HL-60 (cell line): ENCODE measurements around the gene NFIA.

Experiments
- DNase-seq, 2 experiments: peaks; one replicate each; pipeline ENCODE4 v3.0.0-alpha.2; 2010 to 2020; ENCODE audit warnings: low read depth in 1 of 2, low spot score in 1 of 2
- H3K27ac ChIP-seq: fragments of 250-450 bp; sonication (Bioruptor Pico); replicated peaks from 2 replicates; pipeline ENCODE4 v1.5.1; 2020; ENCODE audit warnings: mild to moderate bottlenecking, moderate library complexity
- H3K27me3 ChIP-seq: fragments of 250-450 bp; sonication (Bioruptor Pico); 2 replicates; pipeline ENCODE4 v1.5.1; 2021; ENCODE audit warnings: mild to moderate bottlenecking, moderate library complexity; ENCODE audit not compliant: insufficient read depth, poor library complexity, severe bottlenecking
- H3K4me3 ChIP-seq: replicated peaks from 2 replicates; pipeline ENCODE4 v1.5.1; 2011; ENCODE audit warnings: mild to moderate bottlenecking, control low read depth, low read length; ENCODE audit not compliant: insufficient read depth
- CTCF ChIP-seq: IDR thresholded peaks from one replicate; pipeline ENCODE4 v1.5.1; 2011; ENCODE audit warnings: low read length, control low read depth, inconsistent platforms; ENCODE audit not compliant: insufficient read depth
- GABPA ChIP-seq: IDR thresholded peaks from 2 replicates; pipeline ENCODE4 v1.6.1; 2012; ENCODE audit warnings: low read depth
- POLR2AphosphoS5 ChIP-seq: IDR thresholded peaks from 2 replicates; pipeline ENCODE4 v1.6.1; 2012; ENCODE audit warnings: low read depth
- SPI1 ChIP-seq: IDR thresholded peaks from 2 replicates; pipeline ENCODE4 v1.6.1; 2012; ENCODE audit warnings: low read depth, mild to moderate bottlenecking, borderline replicate concordance
- TF ChIP-seq, protein P1 (sequence below): IDR thresholded peaks from 2 replicates; pipeline ENCODE4 v1.6.1; 2012; ENCODE audit warnings: low read depth; ENCODE audit not compliant: insufficient replicate concordance

The NFIA gene

DNA sequence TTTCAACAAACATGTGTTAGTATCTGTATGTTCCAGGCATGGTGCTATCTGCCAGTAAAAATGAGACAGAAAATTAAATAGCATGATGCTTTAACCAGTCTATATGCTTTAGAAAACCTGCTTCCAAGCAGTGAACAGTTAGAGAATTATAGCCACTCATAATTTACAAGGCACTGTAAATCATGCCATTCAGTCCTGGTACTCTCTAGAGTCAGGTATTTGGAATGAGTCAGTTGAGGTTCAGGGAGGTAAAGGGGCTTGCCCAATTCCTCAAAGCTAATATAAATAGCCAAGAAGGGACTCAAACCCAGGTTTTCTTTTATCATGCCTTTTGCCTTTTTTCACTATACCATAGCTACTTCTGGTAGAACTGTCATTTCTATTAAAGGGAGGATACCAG is 184.4 kb downstream of the NFIA start:
- no peak for DNase-seq
- H3K4me3 ChIP-seq: no peak overlapping the region
- H3K27me3 ChIP-seq: no peaks in the 10 kb centered on the region
- no peak overlapping the region for H3K27ac ChIP-seq
- TF ChIP-seq GABPA: no peak
- TF ChIP-seq, protein P1, sequence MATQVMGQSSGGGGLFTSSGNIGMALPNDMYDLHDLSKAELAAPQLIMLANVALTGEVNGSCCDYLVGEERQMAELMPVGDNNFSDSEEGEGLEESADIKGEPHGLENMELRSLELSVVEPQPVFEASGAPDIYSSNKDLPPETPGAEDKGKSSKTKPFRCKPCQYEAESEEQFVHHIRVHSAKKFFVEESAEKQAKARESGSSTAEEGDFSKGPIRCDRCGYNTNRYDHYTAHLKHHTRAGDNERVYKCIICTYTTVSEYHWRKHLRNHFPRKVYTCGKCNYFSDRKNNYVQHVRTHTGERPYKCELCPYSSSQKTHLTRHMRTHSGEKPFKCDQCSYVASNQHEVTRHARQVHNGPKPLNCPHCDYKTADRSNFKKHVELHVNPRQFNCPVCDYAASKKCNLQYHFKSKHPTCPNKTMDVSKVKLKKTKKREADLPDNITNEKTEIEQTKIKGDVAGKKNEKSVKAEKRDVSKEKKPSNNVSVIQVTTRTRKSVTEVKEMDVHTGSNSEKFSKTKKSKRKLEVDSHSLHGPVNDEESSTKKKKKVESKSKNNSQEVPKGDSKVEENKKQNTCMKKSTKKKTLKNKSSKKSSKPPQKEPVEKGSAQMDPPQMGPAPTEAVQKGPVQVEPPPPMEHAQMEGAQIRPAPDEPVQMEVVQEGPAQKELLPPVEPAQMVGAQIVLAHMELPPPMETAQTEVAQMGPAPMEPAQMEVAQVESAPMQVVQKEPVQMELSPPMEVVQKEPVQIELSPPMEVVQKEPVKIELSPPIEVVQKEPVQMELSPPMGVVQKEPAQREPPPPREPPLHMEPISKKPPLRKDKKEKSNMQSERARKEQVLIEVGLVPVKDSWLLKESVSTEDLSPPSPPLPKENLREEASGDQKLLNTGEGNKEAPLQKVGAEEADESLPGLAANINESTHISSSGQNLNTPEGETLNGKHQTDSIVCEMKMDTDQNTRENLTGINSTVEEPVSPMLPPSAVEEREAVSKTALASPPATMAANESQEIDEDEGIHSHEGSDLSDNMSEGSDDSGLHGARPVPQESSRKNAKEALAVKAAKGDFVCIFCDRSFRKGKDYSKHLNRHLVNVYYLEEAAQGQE: no peak
- no peak for TF ChIP-seq CTCF
- TF ChIP-seq POLR2AphosphoS5: no peak
- no peak for TF ChIP-seq SPI1

DNA sequence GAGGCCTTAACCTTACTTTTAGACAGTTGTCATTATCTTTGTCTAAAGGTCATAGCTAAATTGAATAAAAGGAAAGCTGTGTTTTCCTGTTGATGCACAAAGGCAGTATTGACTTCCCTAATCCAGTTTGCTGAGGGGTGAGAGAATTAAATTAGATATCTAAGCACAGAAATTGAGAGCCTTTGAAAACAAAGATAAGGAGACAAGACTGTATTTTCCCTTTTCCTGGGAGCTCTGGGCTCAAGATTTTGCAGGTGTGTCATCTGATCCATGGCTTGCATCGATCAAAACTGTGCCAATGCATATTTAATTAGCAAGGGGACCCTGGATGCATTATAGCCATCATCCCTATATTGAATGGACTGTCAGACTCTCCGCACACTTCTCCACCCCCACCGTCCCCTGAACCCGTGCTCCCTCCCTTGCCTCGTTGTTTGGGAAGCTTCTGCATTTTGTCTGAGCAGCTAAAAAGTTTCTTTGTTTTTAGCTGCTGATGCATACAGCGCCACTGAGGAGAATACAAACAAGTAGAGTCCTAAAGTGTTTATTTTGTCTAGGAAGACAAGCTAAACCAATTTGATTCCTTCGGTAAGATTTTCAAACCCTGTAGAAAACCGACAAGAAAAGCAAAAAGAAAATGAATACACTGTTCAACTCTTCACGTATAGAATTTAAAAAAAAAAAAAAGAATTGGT is 186.3 kb downstream of the NFIA start:
- no peaks in the 10 kb centered on the region for H3K27me3 ChIP-seq
- H3K4me3 ChIP-seq: no peak overlapping the region
- DNase-seq: no peak
- TF ChIP-seq, protein P1: no peak
- TF ChIP-seq CTCF: no peak
- TF ChIP-seq GABPA: no peak
- no peak for TF ChIP-seq SPI1
- no peak for TF ChIP-seq POLR2AphosphoS5
- H3K27ac ChIP-seq: no peak overlapping the region

- no peak for DNase-seq
- H3K27me3 ChIP-seq: no peaks in the 10 kb centered on the region
- H3K27ac ChIP-seq: no peak overlapping the region
- no peak for TF ChIP-seq POLR2AphosphoS5
- TF ChIP-seq, protein P1: no peak
- TF ChIP-seq CTCF: no peak
- no peak for TF ChIP-seq SPI1
- no peak for TF ChIP-seq GABPA
- H3K4me3 ChIP-seq: no peak overlapping the region
Measured at GRCh38 chr1:61269602-61270001, 187.2 kb downstream of the NFIA start.
